HG03139 (cell line): ENCODE results near the gene DCTN3.
A peak's percentile ranks its signal among the peaks of the same experiment; 100 is the strongest.

Experiments used
- ATAC-seq: cut with Tn5 transposase; IDR thresholded peaks from one replicate; pipeline ENCODE4 v1.9.1; 2021; ENCODE audit not compliant: unreplicated experiment

The DCTN3 gene

GRCh38 chr9:34624475-34625185 is 4.3 kb upstream of the DCTN3 start:
- no peak for ATAC-seq

- ATAC-seq = no peak
Observed at GRCh38 chr9:34623374-34624235, 3.3 kb upstream of the DCTN3 start.

GRCh38 chr9:34615132-34615531 is 5.2 kb downstream of the DCTN3 start:
- no peak for ATAC-seq

GRCh38 chr9:34612788-34613390 is 7.4 kb downstream of the DCTN3 start:
- no peak for ATAC-seq

GRCh38 chr9:34611811-34612787 is 8.2 kb downstream of the DCTN3 start, which contains the start of gene RPP25L:
TSS of gene RPP25L (minus strand) at chr9:34612097. CDS start at chr9:34611296, 801 bp downstream.
- ATAC-seq = peak; percentile 72

- ATAC-seq = no peak
Observed at GRCh38 chr9:34611251-34611810, 9.0 kb downstream of the DCTN3 start.

- no peak for ATAC-seq
Observed at GRCh38 chr9:34610434-34611206, 9.7 kb downstream of the DCTN3 start.

GRCh38 chr9:34607331-34607730 is 13.0 kb downstream of the DCTN3 start:
- ATAC-seq = no peak

GRCh38 chr9:34606905-34607304 is 13.4 kb downstream of the DCTN3 start:
- no peak for ATAC-seq

- no peak for ATAC-seq
Observed at GRCh38 chr9:34606190-34606589, 14.1 kb downstream of the DCTN3 start.

GRCh38 chr9:34603610-34604231 is 16.6 kb downstream of the DCTN3 start:
- ATAC-seq = no peak

GRCh38 chr9:34601937-34602573 is 18.2 kb downstream of the DCTN3 start:
- ATAC-seq = no peak

GRCh38 chr9:34600908-34601307 is 19.4 kb downstream of the DCTN3 start:
- ATAC-seq = no peak

- ATAC-seq = no peak
Observed at GRCh38 chr9:34599546-34599945, 20.7 kb downstream of the DCTN3 start.

GRCh38 chr9:34594177-34594576 is 26.1 kb downstream of the DCTN3 start:
- no peak for ATAC-seq

- ATAC-seq = no peak
Observed at GRCh38 chr9:34592895-34593601, 27.2 kb downstream of the DCTN3 start.

GRCh38 chr9:34591917-34592866 is 28.1 kb downstream of the DCTN3 start:
- no peak for ATAC-seq
